Activated T-helper 1 cell treated with anti-CD3 and anti-CD28 coated beads, Interleukin-12 subunit alpha, Interleukin-12 subunit beta, Interleukin-2, Interleukin-4 antibody, amounts not matched to agents 30 ng/mL and 10 ng/mL and 1 ng/mL, durations not matched to agents 14 hours and 24 hours and 36 hours (primary cell): Measurements from ENCODE around the gene GRM4. TPM values are rescaled to one million over a fixed set of nuclear protein-coding genes. Genes with fewer than 3 reads are reported as not detected.
"Not testable (repeated sequence)": the region's sequence is repeated elsewhere in the genome, so short reads cannot be mapped to it uniquely, and the experiment has no call there.

Experiments used
- DNase-seq: peaks from one replicate; pipeline ENCODE4 v3.0.0; 2021; ENCODE audit warnings: low spot score
- H3K27ac Mint-ChIP-seq: one replicate; pipeline ENCODE4 v1.8.0; 2021; ENCODE audit warnings: mild to moderate bottlenecking, mixed read lengths
- H3K27me3 Mint-ChIP-seq: one replicate; pipeline ENCODE4 v1.8.0; 2022; ENCODE audit warnings: mild to moderate bottlenecking, moderate library complexity, mixed read lengths; ENCODE audit not compliant: insufficient read depth
- H3K36me3 Mint-ChIP-seq: one replicate; pipeline ENCODE4 v1.8.0; 2021; ENCODE audit warnings: low read depth, mixed read lengths
- H3K4me1 Mint-ChIP-seq: one replicate; pipeline ENCODE4 v1.8.0; 2021; ENCODE audit warnings: low read depth, mixed read lengths
- H3K4me3 Mint-ChIP-seq: one replicate; pipeline ENCODE4 v1.8.0; 2021; ENCODE audit warnings: mild to moderate bottlenecking, moderate library complexity, mixed read lengths
- H3K9me3 Mint-ChIP-seq: one replicate; pipeline ENCODE4 v1.8.0; 2021; ENCODE audit warnings: mixed read lengths
- intact Hi-C: fragments of 100-400 bp; cut with micrococcal nuclease; formaldehyde crosslinking; loops from one replicate; pipeline ENCODE4 v1.15.1; 2024
- total RNA-seq: library from RNA; stranded (reverse); gene quantifications from 2 replicates; pipeline ENCODE4 v1.2.3, GENCODE V29; 2022

Gene GRM4
- total RNA-seq, 1 donor from 2014 or later: not detected

- no peaks in the 10 kb centered on the region for H3K4me1 Mint-ChIP-seq
- H3K27ac Mint-ChIP-seq: no peak overlapping the region
- H3K4me3 Mint-ChIP-seq: no peak overlapping the region
- intact Hi-C loops: loop anchor here (5.0 kb wide), 1 partner anchor 439 kb away; no protein-coding TSS in a partner anchor
- DNase-seq: no peak
- no peaks in the 10 kb centered on the region for H3K9me3 Mint-ChIP-seq
- H3K27me3 Mint-ChIP-seq: peaks cover 5% of the 10 kb centered on the region
- no peaks in the 10 kb centered on the region for H3K36me3 Mint-ChIP-seq
These were observed 120.0 kb downstream of the GRM4 start for GRCh38 chr6:34025861-34026260.

GRCh38 chr6:34025112-34025807 lies 120.6 kb downstream of the GRM4 start:
- intact Hi-C loops: loop anchor here (5.0 kb wide), 1 partner anchor 438 kb away; no protein-coding TSS in a partner anchor
- no peaks in the 10 kb centered on the region for H3K36me3 Mint-ChIP-seq
- H3K9me3 Mint-ChIP-seq: no peaks in the 10 kb centered on the region
- no peak overlapping the region for H3K27ac Mint-ChIP-seq
- H3K4me3 Mint-ChIP-seq: no peak overlapping the region
- DNase-seq: no peak
- H3K27me3 Mint-ChIP-seq: peaks cover 5% of the 10 kb centered on the region
- H3K4me1 Mint-ChIP-seq: no peaks in the 10 kb centered on the region

- H3K27ac Mint-ChIP-seq: no peak overlapping the region
- no peaks in the 10 kb centered on the region for H3K9me3 Mint-ChIP-seq
These were observed 123.0 kb downstream of the GRM4 start for GRCh38 chr6:34022873-34023255.

GRCh38 chr6:34022250-34022872 lies 123.5 kb downstream of the GRM4 start:
- no peaks in the 10 kb centered on the region for H3K9me3 Mint-ChIP-seq
- no peak for DNase-seq
- no peak overlapping the region for H3K4me3 Mint-ChIP-seq
- intact Hi-C loops: no loop called here
- no peaks in the 10 kb centered on the region for H3K36me3 Mint-ChIP-seq
- H3K27me3 Mint-ChIP-seq: peaks cover 7% of the 10 kb centered on the region
- H3K4me1 Mint-ChIP-seq: no peaks in the 10 kb centered on the region
- H3K27ac Mint-ChIP-seq: no peak overlapping the region

More at GRCh38 chr6:34022873-34023255, 123.0 kb downstream of the GRM4 start:
- peaks cover 7% of the 10 kb centered on the region for H3K27me3 Mint-ChIP-seq
- no peak overlapping the region for H3K4me3 Mint-ChIP-seq
- H3K4me1 Mint-ChIP-seq: no peaks in the 10 kb centered on the region
- H3K36me3 Mint-ChIP-seq: no peaks in the 10 kb centered on the region
- intact Hi-C loops: no loop called here
- no peak for DNase-seq

- Mint-ChIP-seq H3K27ac (no peak overlapping the region), H3K36me3 (no peaks in the 10 kb centered on the region), H3K27me3 (peaks cover 7% of the 10 kb centered on the region), H3K4me1 (no peaks in the 10 kb centered on the region), H3K4me3 (no peak overlapping the region), H3K9me3 (no peaks in the 10 kb centered on the region)
- no peak for DNase-seq
- intact Hi-C loops: no loop called here
These were observed 124.2 kb downstream of the GRM4 start for GRCh38 chr6:34021554-34022190.

GRCh38 chr6:34020807-34021553 lies 124.9 kb downstream of the GRM4 start:
- peaks cover 7% of the 10 kb centered on the region for H3K27me3 Mint-ChIP-seq
- intact Hi-C loops: no loop called here
- H3K27ac Mint-ChIP-seq: no peak overlapping the region
- no peak overlapping the region for H3K4me3 Mint-ChIP-seq
- no peaks in the 10 kb centered on the region for H3K36me3 Mint-ChIP-seq
- no peaks in the 10 kb centered on the region for H3K9me3 Mint-ChIP-seq
- H3K4me1 Mint-ChIP-seq: no peaks in the 10 kb centered on the region
- DNase-seq: no peak

- H3K4me1 Mint-ChIP-seq: no peaks in the 10 kb centered on the region
- DNase-seq: no peak
- intact Hi-C loops: no loop called here
- no peaks in the 10 kb centered on the region for H3K36me3 Mint-ChIP-seq
- H3K9me3 Mint-ChIP-seq: no peaks in the 10 kb centered on the region
- H3K4me3 Mint-ChIP-seq: no peak overlapping the region
- peaks cover 9% of the 10 kb centered on the region for H3K27me3 Mint-ChIP-seq
- H3K27ac Mint-ChIP-seq: no peak overlapping the region
These were observed 125.6 kb downstream of the GRM4 start for GRCh38 chr6:34020278-34020677.

- intact Hi-C loops: no loop called here
- DNase-seq: no peak
- Mint-ChIP-seq H3K27ac (no peak overlapping the region), H3K9me3 (no peaks in the 10 kb centered on the region), H3K4me3 (no peak overlapping the region), H3K36me3 (no peaks in the 10 kb centered on the region), H3K27me3 (peaks cover 6% of the 10 kb centered on the region), H3K4me1 (no peaks in the 10 kb centered on the region)
These were observed 126.8 kb downstream of the GRM4 start for GRCh38 chr6:34018961-34019606.

- no peaks in the 10 kb centered on the region for H3K4me1 Mint-ChIP-seq
- no peaks in the 10 kb centered on the region for H3K36me3 Mint-ChIP-seq
- H3K9me3 Mint-ChIP-seq: no peaks in the 10 kb centered on the region
These were observed 127.9 kb downstream of the GRM4 start for GRCh38 chr6:34018026-34018425.

GRCh38 chr6:34017106-34017805 lies 128.6 kb downstream of the GRM4 start:
- Mint-ChIP-seq H3K36me3 (no peaks in the 10 kb centered on the region), H3K9me3 (no peaks in the 10 kb centered on the region), H3K27ac (no peak overlapping the region), H3K27me3 (peaks cover 4% of the 10 kb centered on the region), H3K4me1 (no peaks in the 10 kb centered on the region), H3K4me3 (no peak overlapping the region)
- DNase-seq: no peak
- intact Hi-C loops: no loop called here

More at GRCh38 chr6:34018026-34018425, 127.9 kb downstream of the GRM4 start:
- peaks cover 5% of the 10 kb centered on the region for H3K27me3 Mint-ChIP-seq
- H3K27ac Mint-ChIP-seq: no peak overlapping the region
- no peak for DNase-seq
- H3K4me3 Mint-ChIP-seq: no peak overlapping the region
- intact Hi-C loops: no loop called here

- intact Hi-C loops, H3K27me3 Mint-ChIP-seq, H3K9me3 Mint-ChIP-seq, H3K4me1 Mint-ChIP-seq, H3K27ac Mint-ChIP-seq, DNase-seq, H3K4me3 Mint-ChIP-seq, H3K36me3 Mint-ChIP-seq: not testable (repeated sequence)
These were observed 129.3 kb downstream of the GRM4 start for GRCh38 chr6:34016573-34016972.

GRCh38 chr6:34015586-34015985 lies 130.3 kb downstream of the GRM4 start:
- Mint-ChIP-seq H3K27ac (no peak overlapping the region), H3K4me1 (no peaks in the 10 kb centered on the region), H3K4me3 (no peak overlapping the region), H3K9me3 (no peaks in the 10 kb centered on the region), H3K27me3 (peaks cover 6% of the 10 kb centered on the region), H3K36me3 (no peaks in the 10 kb centered on the region)
- DNase-seq: no peak
- intact Hi-C loops: no loop called here
